HEK293T (cell line): ENCODE data around the gene C1QTNF6.

Experiments used
- CTCF ChIA-PET: fragments of 350-600 bp; formaldehyde crosslinking; extraction: SDS; loops from one replicate; lab custom pipeline; 2021; ENCODE audit warnings: antibody characterized with exemption, inconsistent platforms; lab: Yijun Ruan, JAX
- POLR2A ChIA-PET: fragments of 350-600 bp; formaldehyde crosslinking; extraction: SDS; loops from one replicate; lab custom pipeline; 2020; ENCODE audit warnings: antibody characterized with exemption, inconsistent platforms; lab: Yijun Ruan, JAX
- DNase-seq: peaks from one replicate; pipeline ENCODE4 v3.0.0; 2012; ENCODE audit warnings: mixed read lengths; ENCODE audit errors: extremely low spot score
- ARNT ChIP-seq: fragments of 450-650 bp; IDR thresholded peaks from 2 replicates; pipeline ENCODE4 v1.6.1; 2017; ENCODE audit warnings: mild to moderate bottlenecking
- BHLHE40 ChIP-seq: fragments of 450-650 bp; IDR thresholded peaks from 2 replicates; pipeline ENCODE4 v1.6.1; 2016; ENCODE audit warnings: mild to moderate bottlenecking, moderate library complexity, borderline replicate concordance
- CTBP1 ChIP-seq: fragments of 450-650 bp; IDR thresholded peaks from 2 replicates; pipeline ENCODE4 v1.6.1; 2016; ENCODE audit warnings: borderline replicate concordance
- ELF4 ChIP-seq: fragments of 450-650 bp; IDR thresholded peaks from 2 replicates; pipeline ENCODE4 v1.6.1; 2017; ENCODE audit warnings: antibody characterized with exemption
- FOXA1 ChIP-seq: fragments of 450-650 bp; IDR thresholded peaks from 2 replicates; pipeline ENCODE4 v1.6.1; 2016; ENCODE audit warnings: mild to moderate bottlenecking
- FOXK2 ChIP-seq: fragments of 450-650 bp; IDR thresholded peaks from 2 replicates; pipeline ENCODE4 v1.6.1; 2016; ENCODE audit warnings: mild to moderate bottlenecking
- FOXM1 ChIP-seq: fragments of 450-650 bp; IDR thresholded peaks from 2 replicates; pipeline ENCODE4 v1.6.1; 2017; ENCODE audit warnings: mild to moderate bottlenecking, borderline replicate concordance
- HDGF ChIP-seq: fragments of 450-650 bp; IDR thresholded peaks from 2 replicates; pipeline ENCODE4 v1.6.1; 2017; ENCODE audit warnings: antibody characterized with exemption, borderline replicate concordance
- L3MBTL2 ChIP-seq: fragments of 450-650 bp; conservative IDR thresholded peaks from 2 replicates; pipeline ENCODE4 v1.6.1; 2016; ENCODE audit warnings: mild to moderate bottlenecking
- LEF1 ChIP-seq: fragments of 450-650 bp; IDR thresholded peaks from 2 replicates; pipeline ENCODE4 v1.6.1; 2017; ENCODE audit warnings: mild to moderate bottlenecking, borderline replicate concordance
- NFRKB ChIP-seq: fragments of 450-650 bp; IDR thresholded peaks from 2 replicates; pipeline ENCODE4 v1.6.1; 2016; ENCODE audit warnings: mild to moderate bottlenecking, moderate library complexity
- PKNOX1 ChIP-seq: fragments of 450-650 bp; IDR thresholded peaks from 2 replicates; pipeline ENCODE4 v1.6.1; 2016
- SP1 ChIP-seq: fragments of 450-650 bp; IDR thresholded peaks from 2 replicates; pipeline ENCODE4 v1.6.1; 2017
- SUZ12 ChIP-seq: fragments of 450-650 bp; IDR thresholded peaks from 2 replicates; pipeline ENCODE4 v1.6.1; 2016; ENCODE audit warnings: mild to moderate bottlenecking
- TARDBP ChIP-seq: fragments of 450-650 bp; IDR thresholded peaks from 2 replicates; pipeline ENCODE4 v1.6.1; 2016
- ZNF384 ChIP-seq: fragments of 450-650 bp; IDR thresholded peaks from 2 replicates; pipeline ENCODE4 v1.6.1; 2016

The C1QTNF6 gene

GRCh38 chr22:37209140-37209845 is 21.2 kb upstream of the C1QTNF6 start:
- DNase-seq: no peak
- ChIA-PET POLR2A (interaction anchor here (1.0 kb wide), 1 partner anchor 9 kb away, joined by 3 read pairs; no protein-coding TSS in a partner anchor), CTCF (interaction anchor here (4.2 kb wide), 1 partner anchor 10 kb away, joined by 11 read pairs; no protein-coding TSS in a partner anchor)
- TF ChIP-seq SUZ12 (no peak), BHLHE40 (no peak), HDGF (no peak), FOXA1 (no peak), FOXK2 (no peak), L3MBTL2 (no peak), FOXM1 (no peak), TARDBP (no peak), CTBP1 (no peak), ELF4 (no peak), PKNOX1 (no peak), LEF1 (no peak), ZNF384 (no peak), ARNT (no peak)

GRCh38 chr22:37208401-37209139 is 20.5 kb upstream of the C1QTNF6 start:
- POLR2A ChIA-PET: interaction anchor here (1.0 kb wide), 1 partner anchor 8 kb away, joined by 3 read pairs; no protein-coding TSS in a partner anchor
- no peak for DNase-seq
- CTCF ChIA-PET: interaction anchor here (4.2 kb wide), 1 partner anchor 9 kb away, joined by 11 read pairs; no protein-coding TSS in a partner anchor
- TF ChIP-seq ARNT (no peak), L3MBTL2 (no peak), FOXK2 (no peak), SP1 (no peak), PKNOX1 (no peak), NFRKB (no peak), BHLHE40 (no peak), ZNF384 (no peak), FOXM1 (no peak), HDGF (no peak), ELF4 (no peak), LEF1 (no peak), FOXA1 (no peak), SUZ12 (no peak), CTBP1 (no peak)

GRCh38 chr22:37207981-37208380 is 19.9 kb upstream of the C1QTNF6 start:
- ChIA-PET CTCF (interaction anchor here (4.2 kb wide), 1 partner anchor 9 kb away, joined by 11 read pairs; no protein-coding TSS in a partner anchor), POLR2A (interaction anchor here (1.0 kb wide), 1 partner anchor 8 kb away, joined by 3 read pairs; no protein-coding TSS in a partner anchor)
- TF ChIP-seq BHLHE40 (no peak), PKNOX1 (no peak), SUZ12 (no peak), LEF1 (no peak), L3MBTL2 (no peak), SP1 (no peak), TARDBP (no peak)
- DNase-seq: no peak

- POLR2A ChIA-PET: no interaction called here
- no peak for TF ChIP-seq SUZ12
- no peak for TF ChIP-seq CTBP1
- TF ChIP-seq ZNF384: no peak
- TF ChIP-seq HDGF: no peak
- no peak for TF ChIP-seq BHLHE40
- no peak for TF ChIP-seq LEF1
- TF ChIP-seq ARNT: no peak
- no peak for TF ChIP-seq L3MBTL2
- TF ChIP-seq SP1: no peak
- TF ChIP-seq PKNOX1: no peak
- TF ChIP-seq TARDBP: no peak
- TF ChIP-seq FOXK2: no peak
- TF ChIP-seq FOXM1: no peak
- no peak for DNase-seq
- CTCF ChIA-PET: interaction anchor here (0.6 to 4.2 kb wide), 2 partner anchors 8 to 12 kb away, joined by 4 to 11 read pairs; no protein-coding TSS in a partner anchor
Observed at GRCh38 chr22:37206841-37207821, 19.1 kb upstream of the C1QTNF6 start.
